Endothelial cell of hepatic sinusoid (primary cell): ENCODE measurements around the gene TRIM44.

ENCODE experiments used
- in situ Hi-C: cut with HindIII; loops from 2 replicates; pipeline ENCODE4 v1.10.0; 2017; ENCODE audit warnings: low sequenced_read_pairs

TRIM44 gene, protein sequence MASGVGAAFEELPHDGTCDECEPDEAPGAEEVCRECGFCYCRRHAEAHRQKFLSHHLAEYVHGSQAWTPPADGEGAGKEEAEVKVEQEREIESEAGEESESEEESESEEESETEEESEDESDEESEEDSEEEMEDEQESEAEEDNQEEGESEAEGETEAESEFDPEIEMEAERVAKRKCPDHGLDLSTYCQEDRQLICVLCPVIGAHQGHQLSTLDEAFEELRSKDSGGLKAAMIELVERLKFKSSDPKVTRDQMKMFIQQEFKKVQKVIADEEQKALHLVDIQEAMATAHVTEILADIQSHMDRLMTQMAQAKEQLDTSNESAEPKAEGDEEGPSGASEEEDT

DNA sequence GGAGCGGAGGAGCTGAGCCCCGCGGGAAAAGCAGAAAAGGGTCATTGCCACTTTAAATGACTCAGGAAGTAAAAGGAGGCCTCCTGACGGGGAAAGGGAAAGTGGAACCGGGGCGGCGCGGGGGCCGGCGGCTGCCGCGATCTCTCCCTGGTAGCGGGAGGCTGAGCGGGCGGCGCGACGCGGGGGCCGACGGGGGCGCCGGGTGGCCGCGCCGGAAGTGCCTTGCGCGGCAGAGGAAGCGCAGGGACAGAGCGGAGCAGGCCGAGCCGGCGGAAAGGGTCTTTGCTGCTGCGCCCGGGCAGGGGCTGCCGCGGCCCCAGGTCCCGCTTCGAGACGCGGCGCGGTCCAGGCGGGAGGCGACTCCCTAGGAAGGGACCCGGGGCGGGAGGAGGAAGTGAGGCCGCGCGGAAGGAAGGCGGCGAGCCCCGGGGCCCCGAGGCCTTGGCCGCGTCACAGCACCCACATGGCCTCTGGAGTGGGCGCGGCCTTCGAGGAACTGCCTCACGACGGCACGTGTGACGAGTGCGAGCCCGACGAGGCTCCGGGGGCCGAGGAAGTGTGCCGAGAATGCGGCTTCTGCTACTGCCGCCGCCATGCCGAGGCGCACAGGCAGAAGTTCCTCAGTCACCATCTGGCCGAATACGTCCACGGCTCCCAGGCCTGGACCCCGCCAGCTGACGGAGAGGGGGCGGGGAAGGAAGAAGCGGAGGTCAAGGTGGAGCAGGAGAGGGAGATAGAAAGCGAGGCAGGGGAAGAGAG lies at the start of gene TRIM44:
Gene TRIM44 (plus strand): TSS at position 127 of the 759 bp plus-strand sequence. CDS start 337 bp downstream, at position 464.
- in situ Hi-C loops: no loop called here

DNA sequence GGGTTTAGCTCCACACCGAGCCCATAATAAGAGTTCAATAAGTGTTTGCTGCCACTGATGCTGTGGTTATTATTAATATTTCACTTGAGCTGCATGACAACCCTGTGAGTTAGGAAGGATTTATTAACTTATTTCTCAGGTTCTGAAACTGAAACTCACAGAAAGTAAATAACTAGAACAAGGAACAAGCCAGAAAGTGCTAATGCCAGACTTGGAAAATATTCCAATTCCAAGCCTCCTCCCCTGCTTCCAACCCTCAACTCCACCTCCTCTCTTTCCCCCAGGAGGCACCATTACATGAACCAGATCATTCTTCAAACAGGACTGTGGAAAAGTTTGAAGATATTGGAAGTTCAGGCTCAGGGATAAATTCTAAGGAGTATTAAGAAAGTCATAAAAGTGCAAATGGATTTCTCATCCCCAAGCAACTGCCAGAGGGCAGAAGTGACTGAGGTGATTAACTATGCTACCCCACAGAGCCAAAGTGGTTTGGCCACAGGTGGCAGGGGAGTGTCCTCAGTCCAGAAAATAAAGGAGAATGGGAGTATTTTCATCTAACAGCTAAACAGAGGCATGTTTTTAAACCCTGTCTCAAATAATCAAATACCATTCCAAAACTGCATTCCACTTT lies 47.5 kb upstream of the TRIM44 start:
- in situ Hi-C loops: no loop called here

DNA sequence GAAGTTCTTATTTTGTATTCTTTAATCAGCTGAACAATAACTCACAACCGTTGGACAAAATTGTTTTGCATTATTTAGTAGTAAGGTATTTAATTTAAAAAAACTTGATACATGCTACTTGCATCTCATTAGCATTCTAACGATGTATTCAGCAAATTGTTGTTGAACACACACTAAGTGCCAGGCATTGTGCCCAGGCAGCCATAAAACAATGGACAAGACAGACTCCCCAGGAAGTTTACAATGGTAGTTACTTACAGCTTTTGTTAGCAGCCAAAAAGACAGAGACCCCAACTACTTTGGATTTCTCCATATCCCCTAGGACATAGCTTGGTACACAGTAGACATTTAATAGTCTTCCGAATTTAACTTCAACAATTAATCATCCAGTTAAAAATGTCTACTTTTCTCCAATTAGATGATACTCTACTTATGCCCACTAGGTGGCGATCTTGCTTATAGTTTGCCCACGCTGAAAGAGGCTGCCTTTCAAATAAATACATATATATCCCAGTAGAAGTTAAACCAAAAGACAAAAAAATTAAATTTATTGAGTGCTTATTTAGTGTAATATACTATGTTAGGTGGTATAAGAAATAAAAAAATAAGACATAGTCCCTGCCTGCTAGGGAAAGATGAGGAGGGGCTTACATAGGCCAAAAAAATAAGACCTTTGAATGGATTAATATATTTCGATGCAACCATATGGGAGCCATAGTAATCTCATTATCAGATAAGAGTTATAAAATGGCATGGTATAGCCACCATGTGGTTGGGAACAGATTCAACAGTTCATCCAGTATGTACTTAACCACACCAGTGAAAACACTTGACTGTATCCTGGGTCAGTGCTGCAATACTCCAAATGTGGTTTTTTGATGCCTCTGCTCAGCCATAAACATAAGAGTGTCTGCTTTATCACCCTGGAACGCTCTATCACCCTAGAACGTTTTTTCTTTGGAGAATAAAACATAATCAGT lies 46.4 kb upstream of the TRIM44 start:
- in situ Hi-C loops: no loop called here

DNA sequence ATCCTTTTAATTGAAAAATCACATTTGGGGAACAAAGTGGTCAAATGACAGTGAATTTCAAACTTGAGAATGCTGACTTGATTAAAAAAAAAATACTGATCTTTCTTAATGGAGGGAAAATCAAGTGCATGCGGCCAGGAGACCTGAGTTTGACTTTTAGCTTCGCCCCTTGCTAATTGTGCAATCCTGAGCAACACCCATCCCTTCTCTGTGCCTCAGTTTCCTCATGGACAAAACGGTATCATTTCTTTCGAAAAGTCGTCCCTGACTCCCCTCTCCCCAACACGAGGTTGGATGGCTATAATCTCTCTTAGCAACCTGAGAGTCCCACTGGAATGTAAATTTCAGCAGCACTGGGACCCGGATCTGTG lies 45.3 kb upstream of the TRIM44 start:
- in situ Hi-C loops: no loop called here

DNA sequence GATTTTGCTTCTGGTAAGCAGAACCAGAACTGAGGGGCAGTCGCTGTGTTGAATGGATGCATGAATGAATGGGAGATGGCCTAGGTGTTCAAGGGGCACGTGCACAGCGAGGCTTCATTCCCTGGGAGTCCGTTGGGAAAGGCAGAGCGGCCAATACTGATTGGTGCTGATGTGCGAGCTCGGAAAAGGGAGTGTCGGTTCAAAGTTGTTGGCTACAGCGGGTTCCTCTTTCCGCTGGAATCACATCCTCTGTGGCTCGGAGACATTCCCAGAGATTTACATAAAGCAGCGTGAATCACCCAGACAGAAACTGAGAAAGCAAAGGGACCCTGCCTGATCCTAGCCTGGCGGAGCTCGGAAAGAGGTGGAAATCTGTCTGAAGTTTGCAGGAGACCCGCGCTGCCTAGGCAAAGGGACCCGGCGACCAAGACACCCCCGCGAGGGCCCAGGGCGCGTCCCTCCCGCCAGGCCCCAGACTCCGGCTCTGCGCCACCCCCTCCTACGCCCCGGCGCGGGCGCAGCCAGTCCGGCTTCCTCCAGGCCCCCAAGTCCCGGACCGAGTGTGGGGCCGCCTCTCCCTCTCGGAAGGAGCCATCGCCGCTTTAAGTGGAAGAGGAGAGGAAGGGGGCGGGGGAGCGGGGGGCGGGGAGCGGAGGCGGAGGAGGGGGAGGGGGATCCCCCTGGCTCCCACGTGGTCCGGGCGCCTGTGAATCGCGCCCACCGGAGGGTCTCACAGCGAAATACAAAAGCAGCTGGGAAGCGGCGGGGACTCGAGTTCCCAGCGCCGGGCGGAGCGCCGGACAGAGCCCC lies 44.7 kb upstream of the TRIM44 start, which contains the start of gene FJX1:
Gene FJX1 (plus strand): TSS at position 774 of the 810 bp plus-strand sequence. CDS start 177 bp downstream, outside the sequence.
- in situ Hi-C loops: no loop called here

DNA sequence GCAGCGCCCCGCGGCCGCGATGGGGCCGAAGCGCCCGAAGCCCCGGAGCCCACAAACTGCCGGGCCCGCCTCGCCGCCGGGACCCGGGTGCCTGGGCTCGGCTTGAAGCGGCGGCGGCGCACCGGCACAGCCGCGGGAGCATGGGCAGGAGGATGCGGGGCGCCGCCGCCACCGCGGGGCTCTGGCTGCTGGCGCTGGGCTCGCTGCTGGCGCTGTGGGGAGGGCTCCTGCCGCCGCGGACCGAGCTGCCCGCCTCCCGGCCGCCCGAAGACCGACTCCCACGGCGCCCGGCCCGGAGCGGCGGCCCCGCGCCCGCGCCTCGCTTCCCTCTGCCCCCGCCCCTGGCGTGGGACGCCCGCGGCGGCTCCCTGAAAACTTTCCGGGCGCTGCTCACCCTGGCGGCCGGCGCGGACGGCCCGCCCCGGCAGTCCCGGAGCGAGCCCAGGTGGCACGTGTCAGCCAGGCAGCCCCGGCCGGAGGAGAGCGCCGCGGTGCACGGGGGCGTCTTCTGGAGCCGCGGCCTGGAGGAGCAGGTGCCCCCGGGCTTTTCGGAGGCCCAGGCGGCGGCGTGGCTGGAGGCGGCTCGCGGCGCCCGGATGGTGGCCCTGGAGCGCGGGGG lies 44.0 kb upstream of the TRIM44 start:
- in situ Hi-C loops: no loop called here

DNA sequence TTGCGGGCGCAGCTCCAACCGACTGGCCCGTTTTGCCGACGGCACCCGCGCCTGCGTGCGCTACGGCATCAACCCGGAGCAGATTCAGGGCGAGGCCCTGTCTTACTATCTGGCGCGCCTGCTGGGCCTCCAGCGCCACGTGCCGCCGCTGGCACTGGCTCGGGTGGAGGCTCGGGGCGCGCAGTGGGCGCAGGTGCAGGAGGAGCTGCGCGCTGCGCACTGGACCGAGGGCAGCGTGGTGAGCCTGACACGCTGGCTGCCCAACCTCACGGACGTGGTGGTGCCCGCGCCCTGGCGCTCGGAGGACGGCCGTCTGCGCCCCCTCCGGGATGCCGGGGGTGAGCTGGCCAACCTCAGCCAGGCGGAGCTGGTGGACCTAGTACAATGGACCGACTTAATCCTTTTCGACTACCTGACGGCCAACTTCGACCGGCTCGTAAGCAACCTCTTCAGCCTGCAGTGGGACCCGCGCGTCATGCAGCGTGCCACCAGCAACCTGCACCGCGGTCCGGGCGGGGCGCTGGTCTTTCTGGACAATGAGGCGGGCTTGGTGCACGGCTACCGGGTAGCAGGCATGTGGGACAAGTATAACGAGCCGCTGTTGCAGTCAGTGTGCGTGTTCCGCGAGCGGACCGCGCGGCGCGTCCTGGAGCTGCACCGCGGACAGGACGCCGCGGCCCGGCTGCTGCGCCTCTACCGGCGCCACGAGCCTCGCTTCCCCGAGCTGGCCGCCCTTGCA lies 43.3 kb upstream of the TRIM44 start:
- in situ Hi-C loops: no loop called here

DNA sequence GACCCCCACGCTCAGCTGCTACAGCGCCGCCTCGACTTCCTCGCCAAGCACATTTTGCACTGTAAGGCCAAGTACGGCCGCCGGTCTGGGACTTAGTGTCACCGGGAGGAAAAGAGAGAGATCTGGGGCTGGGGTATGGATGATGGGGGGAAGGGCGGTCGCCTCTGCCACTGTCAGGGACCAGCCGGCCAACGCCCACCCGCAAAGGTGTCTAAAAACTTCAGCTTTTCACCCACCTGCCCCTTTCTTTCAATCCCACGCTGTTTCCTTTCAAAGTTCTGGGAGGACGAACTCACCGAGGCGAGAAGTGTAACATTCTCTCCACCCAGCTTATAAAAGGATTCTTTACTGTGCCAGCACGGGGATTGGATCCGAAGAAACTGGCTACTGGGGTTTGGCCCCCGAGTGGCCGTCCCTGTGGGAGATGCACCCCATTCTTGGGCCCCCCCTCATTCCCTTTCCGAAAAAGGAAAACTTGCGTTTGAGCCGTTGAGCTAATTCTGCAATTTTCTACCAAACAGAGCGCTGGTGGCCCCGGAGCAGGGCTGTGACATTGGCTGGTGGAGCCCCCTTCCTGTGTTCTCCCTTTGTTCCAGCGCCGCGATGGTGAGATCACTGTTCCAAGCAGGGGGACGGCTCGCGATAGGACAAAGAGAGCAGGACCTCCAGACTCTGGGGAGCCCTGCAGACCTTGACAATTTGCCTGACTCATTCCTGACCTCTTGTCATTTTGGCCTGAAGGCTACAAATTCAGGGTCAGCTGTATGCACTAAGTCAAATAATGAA lies 42.5 kb upstream of the TRIM44 start:
- in situ Hi-C loops: loop anchor here (10.0 kb wide), 1 partner anchor 65 kb away; no protein-coding TSS in a partner anchor

DNA sequence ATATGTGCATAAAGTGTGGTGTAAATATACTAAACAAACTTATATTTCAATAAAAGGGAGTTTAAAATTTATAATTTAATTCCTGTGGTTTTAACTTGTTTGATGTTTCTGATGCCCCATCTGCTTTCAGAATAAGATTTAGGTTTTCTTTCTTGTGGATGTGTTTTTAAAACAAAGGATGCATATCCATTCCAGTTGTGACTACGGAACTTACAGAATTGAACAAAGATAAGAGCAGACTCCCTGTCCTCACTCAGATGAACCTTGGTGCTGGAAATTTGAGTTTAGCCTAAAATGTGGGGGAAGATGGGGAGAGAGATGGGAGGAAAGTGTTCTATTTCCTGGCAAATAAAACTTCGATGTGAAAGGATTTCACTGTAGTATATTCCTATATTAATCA lies 41.8 kb upstream of the TRIM44 start:
- in situ Hi-C loops: loop anchor here (10.0 kb wide), 1 partner anchor 64 kb away; no protein-coding TSS in a partner anchor

DNA sequence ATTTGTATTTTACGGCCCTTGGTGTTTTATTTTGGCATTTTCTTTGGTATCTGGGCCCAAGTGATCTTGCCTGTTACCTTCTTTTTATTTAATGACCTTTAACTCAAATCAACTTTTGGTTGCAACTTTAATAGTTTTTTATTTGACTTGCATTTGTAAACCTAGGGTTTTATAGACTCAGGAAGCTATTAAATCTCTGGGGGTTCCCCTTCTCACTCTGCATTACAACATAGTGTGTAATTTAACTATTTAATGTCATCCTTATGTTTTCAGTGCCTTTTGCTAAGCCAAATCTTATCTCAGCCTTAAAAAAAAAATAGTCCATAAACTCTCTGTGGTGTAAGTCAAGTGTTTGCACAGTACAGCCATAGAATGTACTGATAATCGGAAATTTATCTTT lies 41.0 kb upstream of the TRIM44 start:
- in situ Hi-C loops: loop anchor here (10.0 kb wide), 1 partner anchor 63 kb away; no protein-coding TSS in a partner anchor

DNA sequence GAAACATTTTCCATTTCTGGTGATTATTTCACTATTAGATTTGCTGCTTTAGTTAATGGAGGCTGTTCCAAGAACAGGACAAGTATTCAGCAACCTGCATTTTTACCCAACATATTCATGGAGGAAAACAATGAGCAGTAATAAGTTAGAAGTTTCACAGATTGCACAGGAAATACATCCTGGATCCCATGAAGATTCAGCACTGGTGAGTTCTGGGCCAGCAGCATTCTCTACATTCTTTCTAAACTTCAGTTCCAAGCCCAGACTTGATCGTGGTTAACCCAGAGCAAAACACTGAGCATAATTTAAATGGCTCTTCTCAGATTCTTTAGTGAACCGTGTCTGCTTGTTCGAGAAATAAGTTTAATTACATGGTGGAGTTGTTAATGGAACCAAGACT lies 40.5 kb upstream of the TRIM44 start:
- in situ Hi-C loops: loop anchor here (10.0 kb wide), 1 partner anchor 63 kb away; no protein-coding TSS in a partner anchor

DNA sequence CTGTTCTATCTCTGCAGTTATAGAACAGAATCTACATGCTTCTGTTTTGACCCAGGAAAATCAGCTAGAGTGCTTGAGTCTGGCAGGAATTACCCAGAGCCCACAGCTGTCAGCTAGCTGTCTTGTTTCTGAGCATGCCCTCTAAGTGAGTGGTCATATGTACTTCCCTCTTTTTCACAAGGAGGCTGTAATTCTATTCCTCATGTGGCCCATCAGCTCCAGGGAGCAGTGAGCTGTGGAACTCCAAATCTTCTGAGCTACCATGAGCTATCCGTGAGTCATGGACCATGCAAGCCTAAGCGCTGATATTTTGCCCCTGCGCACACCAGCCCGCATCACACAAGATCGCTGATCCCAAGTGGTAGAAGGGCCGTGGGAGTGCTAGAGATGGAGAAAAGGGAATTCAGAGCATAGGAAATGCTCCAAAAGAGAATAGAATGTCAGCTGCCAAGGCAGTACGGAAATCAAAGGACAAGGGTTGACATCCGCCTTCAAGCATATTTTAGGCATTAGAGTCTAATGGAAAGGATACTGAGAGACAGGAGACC lies 38.9 kb upstream of the TRIM44 start:
- in situ Hi-C loops: loop anchor here (10.0 kb wide), 1 partner anchor 61 kb away; no protein-coding TSS in a partner anchor

DNA sequence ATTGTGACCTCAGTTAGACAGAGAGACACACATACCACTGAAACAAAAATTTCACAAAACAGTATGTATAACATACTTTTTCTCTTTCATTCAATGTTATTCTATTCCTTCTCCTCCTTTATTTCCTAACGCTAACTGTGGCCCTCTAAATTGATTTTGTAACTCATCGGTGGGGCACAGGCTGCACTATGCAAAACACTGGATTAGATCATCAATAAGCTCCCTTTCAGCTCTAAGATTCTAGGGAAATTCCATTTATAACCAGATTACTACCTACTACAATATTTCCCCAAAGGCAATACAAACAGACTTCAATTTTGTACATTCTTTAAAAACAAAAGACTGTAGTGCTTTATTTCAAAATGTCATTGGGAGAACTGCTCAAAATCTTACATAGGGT lies 38.3 kb upstream of the TRIM44 start:
- in situ Hi-C loops: loop anchor here (10.0 kb wide), 1 partner anchor 60 kb away; no protein-coding TSS in a partner anchor

DNA sequence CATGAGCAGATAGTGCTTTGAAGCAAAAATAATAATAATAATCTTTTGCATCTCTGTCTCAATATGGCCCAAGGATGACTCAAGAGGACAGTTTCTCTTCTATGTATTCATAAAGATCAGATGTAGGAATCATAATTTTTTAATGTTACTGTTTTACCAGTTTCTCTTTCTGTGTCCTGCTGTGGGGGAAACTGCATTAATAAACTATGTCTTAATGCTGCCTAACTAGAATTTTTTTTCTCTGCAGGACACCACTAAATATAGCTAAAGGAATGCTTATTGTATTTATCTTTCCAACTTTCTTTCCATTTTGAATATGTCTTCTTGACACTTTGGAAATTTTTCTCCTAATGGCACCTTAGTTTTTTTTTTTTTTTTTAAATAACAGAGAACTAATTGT lies 37.8 kb upstream of the TRIM44 start:
- in situ Hi-C loops: loop anchor here (10.0 to 25.0 kb wide), 2 partner anchors 60 to 188 kb away; no protein-coding TSS in a partner anchor

DNA sequence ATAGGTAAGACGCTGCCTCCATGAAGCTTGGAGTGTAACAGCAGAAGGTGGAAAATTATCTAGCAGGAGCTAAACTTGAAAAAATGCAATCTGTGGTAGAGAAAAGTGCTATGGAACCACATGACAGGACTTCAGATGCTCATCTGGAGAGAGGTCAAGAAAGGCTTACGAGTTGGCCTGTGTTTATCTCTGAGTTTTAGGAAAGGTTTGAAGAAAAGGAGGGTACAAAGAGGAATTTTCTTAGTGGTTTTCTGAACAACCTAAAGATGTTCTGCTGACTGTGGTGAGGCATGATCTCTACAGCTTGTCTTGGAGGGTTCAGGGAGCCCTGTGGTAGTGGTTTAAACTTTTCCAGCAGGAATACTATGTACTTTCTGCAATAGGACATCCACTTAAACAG lies 36.1 kb upstream of the TRIM44 start:
- in situ Hi-C loops: loop anchor here (10.0 to 25.0 kb wide), 2 partner anchors 58 to 186 kb away; no protein-coding TSS in a partner anchor

DNA sequence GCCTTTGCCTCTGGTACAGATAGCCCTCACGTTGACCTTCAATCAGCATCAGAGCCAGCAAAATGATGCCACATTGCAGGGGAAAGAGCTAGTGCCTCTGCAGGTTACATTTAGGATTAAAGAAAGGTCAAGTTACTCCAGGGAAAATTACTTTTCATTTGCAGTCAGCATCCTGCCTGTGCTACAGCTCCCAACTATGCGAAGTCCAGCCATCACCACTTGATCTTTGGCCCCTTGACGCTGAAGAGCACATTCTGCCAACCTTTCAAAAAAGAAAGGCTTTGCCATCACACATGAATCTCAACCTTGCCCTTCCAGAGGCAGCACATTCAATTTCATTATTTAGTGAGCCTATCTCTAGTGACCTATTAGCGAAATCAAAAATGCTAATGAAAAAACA lies 33.1 kb upstream of the TRIM44 start:
- in situ Hi-C loops: loop anchor here (10.0 to 25.0 kb wide), 2 partner anchors 55 to 183 kb away; no protein-coding TSS in a partner anchor

DNA sequence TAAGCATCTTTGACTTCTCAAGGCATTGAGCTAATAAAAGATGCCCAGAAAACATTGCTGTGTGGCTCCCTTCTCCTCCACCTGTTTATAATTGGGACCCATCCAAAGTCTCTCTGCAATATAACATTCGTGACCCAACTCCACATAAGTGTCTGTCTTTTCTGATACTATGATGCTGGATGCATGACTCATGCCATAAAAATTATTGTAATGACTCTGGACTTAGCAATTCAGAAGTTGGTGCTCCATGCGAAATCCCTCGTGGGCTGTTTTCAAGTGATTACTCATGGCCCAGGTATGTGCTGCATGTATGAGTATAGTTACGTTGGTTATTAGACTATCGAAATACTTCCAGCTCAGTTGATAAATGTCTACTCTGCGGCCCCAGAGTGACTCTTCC lies 32.7 kb upstream of the TRIM44 start:
- in situ Hi-C loops: loop anchor here (10.0 to 25.0 kb wide), 2 partner anchors 55 to 182 kb away; no protein-coding TSS in a partner anchor
